Keratinocyte (primary cell): ENCODE data around the gene FAM53A.

Experiments used
- EZH2 ChIP-seq: IDR thresholded peaks from one replicate; pipeline ENCODE4 v1.6.1; 2012; ENCODE audit warnings: inconsistent platforms, mild to moderate bottlenecking, low read length, moderate library complexity
- TF ChIP-seq, protein P1 (sequence below), 3 experiments: IDR thresholded peaks in 1 of 3; conservative IDR thresholded peaks in 1 of 3; optimal IDR thresholded peaks in 1 of 3; 2 replicates in 2 of 3; 3 replicates in 1 of 3; pipeline versions ENCODE3 to v1.5.1; 2011; ENCODE audit warnings: low read length in 3 of 3, mild to moderate bottlenecking in 3 of 3, moderate library complexity in 2 of 3, control low read depth in 1 of 3, inconsistent platforms in 1 of 3; ENCODE audit not compliant: insufficient read depth in 2 of 3; ENCODE audit errors: extremely low read depth in 1 of 3

DNA sequence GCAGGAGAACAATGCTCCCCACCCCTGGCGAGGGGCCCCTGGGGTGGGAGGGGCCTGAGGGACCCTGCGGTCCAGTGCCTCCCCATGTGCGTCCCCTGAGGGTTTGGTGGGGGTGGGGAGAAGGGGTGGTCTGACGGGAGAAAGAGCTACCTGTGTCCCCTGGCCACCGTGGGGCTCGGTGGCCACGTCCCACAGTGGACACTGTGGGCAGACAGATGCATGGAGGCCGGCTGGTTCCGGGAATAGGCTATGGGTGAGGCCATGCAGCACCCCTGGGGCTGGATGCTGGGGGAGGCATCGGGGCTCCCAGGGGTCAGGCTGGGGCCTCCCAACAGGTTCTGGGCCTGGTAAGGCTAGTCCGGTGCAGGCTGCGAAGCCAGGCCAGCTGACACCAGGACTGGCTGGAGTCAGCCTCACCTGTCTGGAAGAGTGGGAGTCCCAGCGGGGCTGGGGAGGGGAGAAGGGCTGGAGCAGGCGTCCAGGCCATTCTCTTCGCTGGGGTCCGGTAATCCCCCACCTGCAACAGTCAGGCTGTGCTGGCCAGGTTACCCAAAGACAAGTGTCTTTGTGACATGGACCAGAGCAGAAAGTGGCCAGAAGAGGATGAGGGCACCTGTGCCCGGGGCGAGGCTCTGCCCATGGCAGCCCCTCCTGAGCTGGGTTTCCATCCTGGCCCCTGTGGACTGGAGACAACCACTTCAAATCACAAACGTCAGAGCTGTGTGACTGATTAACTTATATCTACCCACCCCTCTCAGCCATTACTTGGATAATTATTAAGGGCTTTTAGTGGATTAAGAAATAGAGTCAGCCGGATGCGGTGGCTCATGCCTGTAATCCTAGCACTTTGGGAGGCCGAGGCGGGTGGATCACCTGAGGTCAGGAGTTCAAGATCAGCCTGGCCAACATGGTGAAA is 1.4 kb upstream of the FAM53A start:
- TF ChIP-seq, protein P1, sequence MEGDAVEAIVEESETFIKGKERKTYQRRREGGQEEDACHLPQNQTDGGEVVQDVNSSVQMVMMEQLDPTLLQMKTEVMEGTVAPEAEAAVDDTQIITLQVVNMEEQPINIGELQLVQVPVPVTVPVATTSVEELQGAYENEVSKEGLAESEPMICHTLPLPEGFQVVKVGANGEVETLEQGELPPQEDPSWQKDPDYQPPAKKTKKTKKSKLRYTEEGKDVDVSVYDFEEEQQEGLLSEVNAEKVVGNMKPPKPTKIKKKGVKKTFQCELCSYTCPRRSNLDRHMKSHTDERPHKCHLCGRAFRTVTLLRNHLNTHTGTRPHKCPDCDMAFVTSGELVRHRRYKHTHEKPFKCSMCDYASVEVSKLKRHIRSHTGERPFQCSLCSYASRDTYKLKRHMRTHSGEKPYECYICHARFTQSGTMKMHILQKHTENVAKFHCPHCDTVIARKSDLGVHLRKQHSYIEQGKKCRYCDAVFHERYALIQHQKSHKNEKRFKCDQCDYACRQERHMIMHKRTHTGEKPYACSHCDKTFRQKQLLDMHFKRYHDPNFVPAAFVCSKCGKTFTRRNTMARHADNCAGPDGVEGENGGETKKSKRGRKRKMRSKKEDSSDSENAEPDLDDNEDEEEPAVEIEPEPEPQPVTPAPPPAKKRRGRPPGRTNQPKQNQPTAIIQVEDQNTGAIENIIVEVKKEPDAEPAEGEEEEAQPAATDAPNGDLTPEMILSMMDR (optimal IDR thresholded peaks at IDR 0.05 in 1 of 3, IDR thresholded peaks at IDR 0.05 in 1 of 3, conservative IDR thresholded peaks at IDR 0.05 in 1 of 3; ENCODE audit: extremely low read depth in 1 of 3, insufficient read depth in 2 of 3, low read length in 3 of 3): no peak
- TF ChIP-seq EZH2: no peak
